Vagina (tissue), 2 donors: ENCODE data around the gene MROH7. TPM values are rescaled to one million over a fixed set of nuclear protein-coding genes. Genes with fewer than 3 reads are reported as not detected.

ENCODE experiments used
- DNase-seq, 2 donors: peaks; one replicate each; pipeline ENCODE4 v3.0.0-alpha.2; 2017; ENCODE audit errors: extremely low spot score in 2 of 2
- H3K27ac ChIP-seq: fragments of 200-600 bp; sonication (generic); one replicate; pipeline ENCODE4 v1.5.1; 2019
- H3K27me3 ChIP-seq: fragments of 200-600 bp; sonication (generic); one replicate; pipeline ENCODE4 v1.5.1; 2019
- H3K36me3 ChIP-seq, 2 donors: fragments of 200-600 bp; sonication (generic); one replicate each; pipeline ENCODE4 v1.5.1; 2017 to 2019
- H3K4me1 ChIP-seq: fragments of 200-600 bp; sonication (generic); one replicate; pipeline ENCODE4 v1.5.1; 2019
- H3K4me3 ChIP-seq, 2 donors: fragments of 200-600 bp; sonication (generic); 1 replicate in 1 of 2; 2 replicates in 1 of 2; pipeline ENCODE4 v1.5.1; 2016 to 2019
- H3K9me3 ChIP-seq: fragments of 200-600 bp; sonication (generic); one replicate; pipeline ENCODE4 v1.5.1; 2019
- CTCF ChIP-seq, 3 experiments: fragments of 450-650 bp in 2 of 3; fragments of 200-600 bp in 1 of 3; sonication (generic) in 1 of 3; IDR thresholded peaks; one replicate each; pipeline ENCODE4 v1.5.1; 2017 to 2019; ENCODE audit warnings: antibody characterized with exemption in 3 of 3, mild to moderate bottlenecking in 2 of 3, moderate library complexity in 2 of 3
- POLR2A ChIP-seq, 2 donors: fragments of 450-650 bp; IDR thresholded peaks; one replicate each; pipeline ENCODE4 v1.6.1; 2017; ENCODE audit warnings: antibody characterized with exemption in 2 of 2, mild to moderate bottlenecking in 2 of 2, moderate library complexity in 2 of 2
- POLR2AphosphoS5 ChIP-seq, 2 donors: sonication (generic); formaldehyde crosslinking; IDR thresholded peaks; one replicate each; pipeline ENCODE4 v1.9.0; 2017; ENCODE audit warnings: antibody characterized with exemption in 2 of 2, mild to moderate bottlenecking in 2 of 2, low read depth in 1 of 2; ENCODE audit not compliant: insufficient read depth in 1 of 2
- intact Hi-C: fragments of 100-400 bp; cut with DNase I; formaldehyde crosslinking; loops from one replicate; pipeline ENCODE4 v1.15.1; 2023
- total RNA-seq: library from RNA; depleted of rRNA; stranded (reverse); fragments of >200 nt; gene quantifications from one replicate; pipeline ENCODE4 v1.2.3, GENCODE V29; 2016

MROH7 gene
- total RNA-seq, 1 donor from 2014 or later: 7.4 TPM

DNA sequence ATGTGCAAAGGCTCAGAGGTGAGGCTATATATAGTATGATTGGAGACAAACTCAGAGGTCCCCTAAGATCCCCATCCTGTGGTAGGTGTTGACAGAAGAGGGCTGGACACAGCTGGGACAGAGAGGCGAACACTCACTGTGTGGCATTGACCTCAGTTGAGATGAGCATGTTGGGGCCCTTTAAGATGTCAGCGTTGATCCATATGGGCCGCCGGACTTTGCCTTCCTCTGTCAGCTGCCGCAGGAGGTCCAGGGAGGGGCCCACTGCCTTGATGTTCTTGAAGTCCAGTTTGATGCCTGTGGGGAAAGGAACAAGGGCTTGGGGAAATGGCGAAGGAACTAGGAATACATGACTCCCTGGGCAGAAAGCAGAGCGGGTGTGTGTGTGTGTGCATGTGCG is 27.0 kb upstream of the MROH7 start:
- H3K27me3 ChIP-seq: no peaks in the 10 kb centered on the region
- DNase-seq: peak in 1 of 2 donors; percentile 22
- TF ChIP-seq CTCF (IDR thresholded peaks at IDR 0.05) (no peak), POLR2AphosphoS5 (IDR thresholded peaks at IDR 0.05; ENCODE audit: insufficient read depth in 1 of 2, low read depth in 1 of 2) (no peak), POLR2A (IDR thresholded peaks at IDR 0.05) (no peak)
- no peaks in the 10 kb centered on the region for H3K36me3 ChIP-seq
- H3K4me3 ChIP-seq: no peak overlapping the region
- no peaks in the 10 kb centered on the region for H3K9me3 ChIP-seq
- no peaks in the 10 kb centered on the region for H3K4me1 ChIP-seq
- intact Hi-C loops: no loop called here
- no peak overlapping the region for H3K27ac ChIP-seq

DNA sequence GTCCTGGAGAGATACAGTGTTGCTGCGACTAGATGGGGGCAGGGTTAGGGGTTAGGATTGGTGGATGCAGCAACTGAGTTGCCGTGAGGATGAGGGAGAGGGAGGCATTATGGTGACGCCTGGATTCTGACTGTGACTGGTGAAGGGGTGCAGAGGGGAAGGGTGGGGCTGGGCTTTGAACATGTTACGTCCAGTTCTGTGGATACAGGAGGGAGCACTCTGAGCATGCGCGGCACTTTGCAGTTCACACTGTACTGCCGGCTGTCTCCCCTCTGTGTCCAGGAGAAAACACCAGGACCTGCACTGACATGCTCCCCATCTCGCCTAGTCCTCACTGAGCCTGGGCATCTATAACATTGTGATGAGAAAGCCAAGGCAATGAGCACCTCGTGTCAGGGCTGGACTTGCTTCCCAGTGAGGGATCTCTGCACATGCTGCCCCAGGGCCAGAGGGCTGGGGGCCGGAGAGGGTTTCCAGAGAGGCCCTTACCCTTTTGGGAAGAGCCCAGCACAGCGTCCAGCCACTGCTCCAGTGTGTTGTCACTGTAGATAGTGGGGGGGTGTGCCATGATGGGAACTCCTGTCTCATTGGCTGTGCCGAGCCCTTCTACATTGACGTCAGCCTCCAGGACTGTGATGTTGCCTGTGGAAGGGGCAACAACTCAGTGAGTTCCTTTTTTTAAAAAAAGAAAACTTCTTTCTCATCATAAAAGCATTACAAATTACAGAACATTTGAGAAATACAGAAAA is 25.9 kb upstream of the MROH7 start:
- no peaks in the 10 kb centered on the region for H3K27me3 ChIP-seq
- H3K9me3 ChIP-seq: no peaks in the 10 kb centered on the region
- H3K4me1 ChIP-seq: no peaks in the 10 kb centered on the region
- no peak overlapping the region for H3K27ac ChIP-seq
- H3K4me3 ChIP-seq: no peak overlapping the region
- no peaks in the 10 kb centered on the region for H3K36me3 ChIP-seq
- DNase-seq: peak in 1 of 2 donors; percentile 85
- TF ChIP-seq POLR2A (IDR thresholded peaks at IDR 0.05) (no peak), POLR2AphosphoS5 (IDR thresholded peaks at IDR 0.05; ENCODE audit: insufficient read depth in 1 of 2, low read depth in 1 of 2) (no peak), CTCF (IDR thresholded peaks at IDR 0.05) (no peak)
- intact Hi-C loops: no loop called here

- TF ChIP-seq POLR2AphosphoS5 (IDR thresholded peaks at IDR 0.05; ENCODE audit: insufficient read depth in 1 of 2, low read depth in 1 of 2) (no peak), CTCF (IDR thresholded peaks at IDR 0.05) (no peak), POLR2A (IDR thresholded peaks at IDR 0.05) (no peak)
- no peak overlapping the region for H3K4me3 ChIP-seq
- H3K9me3 ChIP-seq: no peaks in the 10 kb centered on the region
- no peaks in the 10 kb centered on the region for H3K4me1 ChIP-seq
- no peaks in the 10 kb centered on the region for H3K36me3 ChIP-seq
- intact Hi-C loops: no loop called here
- no peak overlapping the region for H3K27ac ChIP-seq
- no peaks in the 10 kb centered on the region for H3K27me3 ChIP-seq
- DNase-seq: peak in 1 of 2 donors; percentile 62
Observed at GRCh38 chr1:54619749-54620148, 21.8 kb upstream of the MROH7 start.

DNA sequence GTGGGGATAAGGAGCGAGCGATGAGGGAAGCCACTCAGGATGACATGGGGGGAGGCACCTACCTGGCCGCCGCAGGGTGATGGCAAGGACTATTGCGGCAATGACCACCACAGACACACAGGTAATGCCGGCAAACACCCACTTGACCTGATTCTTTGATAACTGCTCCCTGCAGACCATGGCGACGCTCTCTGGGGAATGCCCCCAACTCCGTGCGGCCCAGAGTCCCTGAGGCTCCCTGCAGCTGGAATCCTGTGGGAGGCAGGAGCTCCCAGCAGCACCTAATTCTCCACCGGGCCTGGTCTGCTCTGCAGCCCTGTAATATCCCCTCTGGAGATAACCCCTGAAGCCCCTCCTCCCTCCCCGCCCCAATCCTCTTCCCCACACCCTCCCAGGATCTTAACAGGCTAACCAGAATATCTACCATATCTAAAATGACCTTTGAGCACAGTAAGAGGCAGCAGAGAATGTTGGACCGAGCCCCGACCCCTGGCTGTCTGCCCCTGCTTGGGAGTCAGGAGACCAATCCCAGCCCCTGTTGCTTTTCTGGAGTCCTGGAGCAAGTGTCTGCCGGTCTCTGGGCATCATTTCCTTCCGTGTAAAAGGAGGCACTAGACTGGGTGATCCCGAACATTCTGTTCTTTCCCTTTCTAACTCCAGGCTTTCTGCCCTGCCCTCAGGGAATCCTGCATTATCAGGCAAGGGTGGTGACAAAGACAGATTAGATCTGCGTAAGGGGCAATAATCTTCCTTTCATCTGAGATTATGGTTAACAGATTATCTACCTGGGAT is 18.2 kb upstream of the MROH7 start, which contains the start of gene FAM151A:
Gene FAM151A (minus strand): TSS at position 310 of the 792 bp plus-strand sequence. CDS start 130 bp downstream, at position 180.
- TF ChIP-seq POLR2A (IDR thresholded peaks at IDR 0.05) (no peak), POLR2AphosphoS5 (IDR thresholded peaks at IDR 0.05; ENCODE audit: insufficient read depth in 1 of 2, low read depth in 1 of 2) (no peak), CTCF (IDR thresholded peaks at IDR 0.05) (no peak)
- H3K4me1 ChIP-seq: no peaks in the 10 kb centered on the region
- no peaks in the 10 kb centered on the region for H3K9me3 ChIP-seq
- DNase-seq: peak in 1 of 2 donors; percentile 74
- H3K4me3 ChIP-seq: no peak within 1 kb of the TSS
- no peaks in the 10 kb centered on the region for H3K36me3 ChIP-seq
- intact Hi-C loops: no loop called here
- H3K27me3 ChIP-seq: no peaks in the 10 kb centered on the region
- no peak within 1 kb of the TSS for H3K27ac ChIP-seq
